Esophagus (tissue), 2 donors: Measurements from ENCODE around the gene TMCO6. TPM values are rescaled to one million over a fixed set of nuclear protein-coding genes. Genes with fewer than 3 reads are reported as not detected.
"Not testable (repeated sequence)": the region's sequence is repeated elsewhere in the genome, so short reads cannot be mapped to it uniquely, and the experiment has no call there.

Experiments
- H3K27ac ChIP-seq, 2 donors: one replicate each; pipeline ENCODE4 v1.5.1; 2013; ENCODE audit warnings: low read depth in 2 of 2, mild to moderate bottlenecking in 2 of 2, inconsistent platforms in 1 of 2, low read length in 1 of 2, moderate library complexity in 1 of 2
- H3K27me3 ChIP-seq, 2 donors: one replicate each; pipeline ENCODE4 v1.6.1; 2013; ENCODE audit warnings: low read length in 2 of 2, control low read depth in 1 of 2, mild to moderate bottlenecking in 1 of 2; ENCODE audit not compliant: insufficient read depth in 2 of 2, control insufficient read depth in 1 of 2
- H3K36me3 ChIP-seq, 2 donors: one replicate each; pipeline ENCODE4 v1.6.1; 2013; ENCODE audit warnings: low read length in 1 of 2; ENCODE audit not compliant: control insufficient read depth in 2 of 2, insufficient read depth in 2 of 2
- H3K4me1 ChIP-seq, 2 donors: one replicate each; pipeline ENCODE4 v1.6.1; 2013; ENCODE audit warnings: low read length in 1 of 2; ENCODE audit not compliant: control insufficient read depth in 2 of 2, insufficient read depth in 2 of 2
- H3K4me3 ChIP-seq, 2 donors: one replicate each; pipeline ENCODE4 v1.5.1; 2013; ENCODE audit warnings: low read length in 2 of 2, mild to moderate bottlenecking in 2 of 2, low read depth in 1 of 2, moderate library complexity in 1 of 2
- H3K9me3 ChIP-seq, 2 donors: one replicate each; pipeline ENCODE4 v1.6.1; 2013; ENCODE audit warnings: mild to moderate bottlenecking in 2 of 2, low read depth in 1 of 2, low read length in 1 of 2, moderate library complexity in 1 of 2; ENCODE audit not compliant: control insufficient read depth in 2 of 2, insufficient read depth in 1 of 2
- WGBS, 2 donors: extraction: QIAGEN DNeasy Blood & Tissue Kit; methylation state at CpG; one replicate each; pipeline ENCODE4 v1.1.7; 2013; 5-methylcytosine and 5-hydroxymethylcytosine counted together
- polyA plus RNA-seq, 2 donors: library from polyadenylated mRNA; stranded (reverse); fragments of 200-250 nt; gene quantifications; one replicate each; pipeline ENCODE4 v1.2.3, GENCODE V29; 2013
- donor health status: healthy with polysubstance abuse.
- donor health status: Bipolar disorder and iron deficiency.

The TMCO6 gene
- polyA plus RNA-seq = 10 to 100 TPM; 15.7 to 16.7 TPM

- Histone ChIP-seq H3K27ac (peak within 1 kb of the TSS; percentile 86 to 91), H3K9me3 (no peaks in the 10 kb centered on the region), H3K4me3 (peak within 1 kb of the TSS; percentile 78 to 83), H3K4me1 (peaks cover 0 to 3% of the 10 kb centered on the region in 2 donors), H3K27me3 (no peaks in the 10 kb centered on the region), H3K36me3 (peaks cover 0 to 10% of the 10 kb centered on the region in 2 donors)
- WGBS, 2 donors = 0 to 1% methylated on average over 55 to 63 of the region's 63 CpGs
Observed at GRCh38 chr5:140639148-140639981, at the start of gene TMCO6. Gene TMCO6 (plus strand): TSS chr5:140639451. CDS start chr5:140639528, 77 bp downstream.

GRCh38 chr5:140590861-140591260 lies 48.4 kb upstream of the TMCO6 start:
- H3K27me3 ChIP-seq = no peaks in the 10 kb centered on the region
- H3K4me3 ChIP-seq = no peak overlapping the region
- H3K4me1 ChIP-seq = peaks cover 0 to 3% of the 10 kb centered on the region in 2 donors
- no peak overlapping the region for H3K27ac ChIP-seq
- no peaks in the 10 kb centered on the region for H3K36me3 ChIP-seq
- H3K9me3 ChIP-seq = no peaks in the 10 kb centered on the region
- 74 to 75% methylated on average over 7 of the region's 7 CpGs for WGBS, 2 donors

- no peaks in the 10 kb centered on the region for H3K36me3 ChIP-seq
- peaks cover 0 to 3% of the 10 kb centered on the region in 2 donors for H3K4me1 ChIP-seq
- 78 to 84% methylated on average over 5 of the region's 5 CpGs for WGBS, 2 donors
- no peaks in the 10 kb centered on the region for H3K27me3 ChIP-seq
- no peaks in the 10 kb centered on the region for H3K9me3 ChIP-seq
- H3K27ac ChIP-seq = peak overlapping the region in 1 of 2 donors; percentile 14
- H3K4me3 ChIP-seq = no peak overlapping the region
Observed at GRCh38 chr5:140591747-140592372, 47.4 kb upstream of the TMCO6 start.

- H3K4me1 ChIP-seq, H3K27me3 ChIP-seq, H3K4me3 ChIP-seq, H3K36me3 ChIP-seq, H3K9me3 ChIP-seq: not testable (repeated sequence)
- WGBS, 2 donors = 29 to 37% methylated on average over 10 to 13 of the region's 14 CpGs
- peak overlapping the region in 1 of 2 donors; percentile 22 for H3K27ac ChIP-seq
Observed at GRCh38 chr5:140593070-140593469, 46.2 kb upstream of the TMCO6 start.

GRCh38 chr5:140594169-140594568 lies 45.1 kb upstream of the TMCO6 start:
- 71 to 79% methylated on average over 6 of the region's 6 CpGs for WGBS, 2 donors
- Histone ChIP-seq H3K4me1 (peaks cover 0 to 3% of the 10 kb centered on the region in 2 donors), H3K9me3 (no peaks in the 10 kb centered on the region), H3K27ac (peak overlapping the region in 1 of 2 donors; percentile 40), H3K27me3 (no peaks in the 10 kb centered on the region), H3K36me3 (no peaks in the 10 kb centered on the region), H3K4me3 (no peak overlapping the region)

- H3K9me3 ChIP-seq = no peaks in the 10 kb centered on the region
- no peaks in the 10 kb centered on the region for H3K36me3 ChIP-seq
- whole genome bisulfite sequencing, 2 donors = 59 to 60% methylated on average over 5 of the region's 5 CpGs
- peaks cover 0 to 3% of the 10 kb centered on the region in 2 donors for H3K4me1 ChIP-seq
- H3K4me3 ChIP-seq = no peak overlapping the region
- H3K27ac ChIP-seq = peak overlapping the region in 1 of 2 donors; percentile 18
- no peaks in the 10 kb centered on the region for H3K27me3 ChIP-seq
Observed at GRCh38 chr5:140595538-140596300, 43.5 kb upstream of the TMCO6 start.

- Histone ChIP-seq H3K9me3 (no peaks in the 10 kb centered on the region), H3K27me3 (no peaks in the 10 kb centered on the region), H3K4me3 (no peak overlapping the region), H3K27ac (no peak overlapping the region), H3K36me3 (no peaks in the 10 kb centered on the region), H3K4me1 (no peaks in the 10 kb centered on the region)
- 71 to 76% methylated on average over 1 of the region's 1 CpG for whole genome bisulfite sequencing, 2 donors
Observed at GRCh38 chr5:140596321-140596741, 42.9 kb upstream of the TMCO6 start.

- Histone ChIP-seq H3K27me3 (no peaks in the 10 kb centered on the region), H3K27ac (no peak overlapping the region), H3K4me1 (no peaks in the 10 kb centered on the region), H3K4me3 (no peak overlapping the region), H3K9me3 (no peaks in the 10 kb centered on the region), H3K36me3 (no peaks in the 10 kb centered on the region)
- 71 to 87% methylated on average over 2 of the region's 2 CpGs for WGBS, 2 donors
Observed at GRCh38 chr5:140598836-140599235, 40.4 kb upstream of the TMCO6 start.

GRCh38 chr5:140600096-140600495 lies 39.2 kb upstream of the TMCO6 start:
- Histone ChIP-seq H3K4me3 (no peak overlapping the region), H3K27ac (no peak overlapping the region), H3K9me3 (no peaks in the 10 kb centered on the region), H3K27me3 (no peaks in the 10 kb centered on the region), H3K36me3 (no peaks in the 10 kb centered on the region), H3K4me1 (no peaks in the 10 kb centered on the region)
